Naive thymus-derived CD8-positive, alpha-beta T cell (primary cell): ENCODE results near the gene TMED8. TPM values are rescaled to one million over a fixed set of nuclear protein-coding genes. Genes with fewer than 3 reads are reported as not detected.

Source experiments
- ATAC-seq, 2 donors: fragments of 150-1000 bp; cut with Tn5 transposase in 1 of 2; sonication (Bioruptor Pico), chemical (Tn5 transposase) in 1 of 2; 1 replicate in 1 of 2; 2 replicates in 1 of 2; pipeline ENCODE4 v1.10.0; 2021; ENCODE audit warnings: mild to moderate bottlenecking in 2 of 2, moderate library complexity in 2 of 2
- POLR2A ChIA-PET: fragments of 350-600 bp; sonication (Branson Sonifier 250); formaldehyde crosslinking; loops from one replicate; lab custom pipeline; 2021; ENCODE audit warnings: antibody characterized with exemption; lab: Charles Lee
- DNase-seq, 10 donors: peaks; one replicate each; pipeline versions ENCODE4 v3.0.0 to v3.0.0-alpha.2; 2020 to 2022
- H3K27ac Mint-ChIP-seq, 10 donors: one replicate each; pipeline ENCODE4 v1.8.0; 2020 to 2022; ENCODE audit warnings: mild to moderate bottlenecking in 10 of 10, mixed read lengths in 10 of 10, moderate library complexity in 4 of 10, inconsistent platforms in 1 of 10
- H3K27me3 Mint-ChIP-seq, 5 donors: one replicate each; pipeline ENCODE4 v1.8.0; 2021 to 2022; ENCODE audit warnings: mixed read lengths in 5 of 5
- H3K36me3 Mint-ChIP-seq, 3 donors: one replicate each; pipeline ENCODE4 v1.8.0; 2020 to 2022; ENCODE audit warnings: mixed read lengths in 3 of 3, mild to moderate bottlenecking in 2 of 3, inconsistent platforms in 1 of 3
- H3K4me1 Mint-ChIP-seq, 4 donors: one replicate each; pipeline ENCODE4 v1.8.0; 2021 to 2022; ENCODE audit warnings: mixed read lengths in 4 of 4
- H3K4me3 Mint-ChIP-seq, 10 donors: one replicate each; pipeline ENCODE4 v1.8.0; 2020 to 2022; ENCODE audit warnings: mild to moderate bottlenecking in 10 of 10, mixed read lengths in 10 of 10, moderate library complexity in 6 of 10, inconsistent platforms in 1 of 10
- H3K9me3 Mint-ChIP-seq, 9 donors: one replicate each; pipeline ENCODE4 v1.8.0; 2020 to 2022; ENCODE audit warnings: mixed read lengths in 9 of 9, mild to moderate bottlenecking in 3 of 9, inconsistent platforms in 1 of 9, moderate library complexity in 1 of 9
- polyA plus RNA-seq, 3 donors: library from polyadenylated mRNA; unstranded; fragments of 300-500 nt; fragmentation: Illumina TruSeq; gene quantifications; one replicate each; pipeline ENCODE4 v1.2.3, GENCODE V29; 2021
- total RNA-seq, 8 experiments: library from RNA in 2 of 8; stranded (reverse) in 2 of 8; gene quantifications; one replicate each; pipeline ENCODE4 v1.2.3 and lab custom pipeline; 2021 to 2026

Gene TMED8
- total and polyA plus RNA-seq, 5 experiments from 2014 or later, result 1.8 to 8.0 (median 3.0) TPM

- no peaks in the 10 kb centered on the region for H3K27me3 Mint-ChIP-seq
- no peaks in the 10 kb centered on the region for H3K36me3 Mint-ChIP-seq
- no peaks in the 10 kb centered on the region for H3K9me3 Mint-ChIP-seq
- no peak overlapping the region for H3K27ac Mint-ChIP-seq
- no peak for ATAC-seq
- H3K4me1 Mint-ChIP-seq, result peaks cover 6 to 15% (median 11%) of the 10 kb centered on the region in 4 donors
- no peak overlapping the region for H3K4me3 Mint-ChIP-seq
- DNase-seq, result no peak
- POLR2A ChIA-PET, result no interaction called here
Measured at GRCh38 chr14:77316872-77317301, 60.0 kb downstream of the TMED8 start.

- no peak overlapping the region for H3K4me3 Mint-ChIP-seq
- no peaks in the 10 kb centered on the region for H3K9me3 Mint-ChIP-seq
- DNase-seq (no peak), ATAC-seq (no peak)
- H3K4me1 Mint-ChIP-seq, result peaks cover 5 to 12% (median 8%) of the 10 kb centered on the region in 4 donors
- H3K27ac Mint-ChIP-seq, result no peak overlapping the region
- no peaks in the 10 kb centered on the region for H3K36me3 Mint-ChIP-seq
- POLR2A ChIA-PET, result interaction anchor here (0.9 to 1.0 kb wide), 2 partner anchors 61 to 444 kb away, joined by 3 read pairs; partner anchors contain the start of genes SAMD15 and TMED8
- H3K27me3 Mint-ChIP-seq, result no peaks in the 10 kb centered on the region
Measured at GRCh38 chr14:77316195-77316505, 60.7 kb downstream of the TMED8 start.

- H3K4me1 Mint-ChIP-seq, result peaks cover under 1 to 8% (median 3%) of the 10 kb centered on the region in 4 donors
- ATAC-seq, result no peak
- POLR2A ChIA-PET, result no interaction called here
- no peaks in the 10 kb centered on the region for H3K9me3 Mint-ChIP-seq
- no peak overlapping the region for H3K27ac Mint-ChIP-seq
- H3K4me3 Mint-ChIP-seq, result no peak overlapping the region
- DNase-seq, result no peak
- no peaks in the 10 kb centered on the region for H3K36me3 Mint-ChIP-seq
- no peaks in the 10 kb centered on the region for H3K27me3 Mint-ChIP-seq
Measured at GRCh38 chr14:77314539-77315457, 62.1 kb downstream of the TMED8 start.

GRCh38 chr14:77314043-77314442 lies 62.9 kb downstream of the TMED8 start:
- Mint-ChIP-seq H3K27ac (no peak overlapping the region), H3K4me1 (peaks cover 0 to 5% (median 3%) of the 10 kb centered on the region in 4 donors), H3K36me3 (no peaks in the 10 kb centered on the region), H3K27me3 (no peaks in the 10 kb centered on the region), H3K4me3 (no peak overlapping the region), H3K9me3 (no peaks in the 10 kb centered on the region)
- POLR2A ChIA-PET, result no interaction called here
- no peak for DNase-seq
- no peak for ATAC-seq

GRCh38 chr14:77313371-77313770 lies 63.5 kb downstream of the TMED8 start:
- Mint-ChIP-seq H3K9me3 (no peaks in the 10 kb centered on the region), H3K4me3 (no peak overlapping the region), H3K4me1 (peaks cover 0 to 10% (median 3%) of the 10 kb centered on the region in 4 donors), H3K36me3 (peaks cover 0 to 1% (median 0%) of the 10 kb centered on the region in 3 donors), H3K27me3 (no peaks in the 10 kb centered on the region), H3K27ac (no peak overlapping the region)
- DNase-seq (no peak), ATAC-seq (no peak)
- POLR2A ChIA-PET, result no interaction called here

- POLR2A ChIA-PET, result no interaction called here
- no peak for DNase-seq
- no peak for ATAC-seq
- Mint-ChIP-seq H3K27me3 (no peaks in the 10 kb centered on the region), H3K4me1 (peaks cover 0 to 10% (median 3%) of the 10 kb centered on the region in 4 donors), H3K36me3 (peaks cover 0 to 2% (median 0%) of the 10 kb centered on the region in 3 donors), H3K4me3 (no peak overlapping the region), H3K27ac (no peak overlapping the region), H3K9me3 (no peaks in the 10 kb centered on the region)
Measured at GRCh38 chr14:77311217-77311616, 65.7 kb downstream of the TMED8 start.

- POLR2A ChIA-PET, result no interaction called here
- no peaks in the 10 kb centered on the region for H3K27me3 Mint-ChIP-seq
- no peak for ATAC-seq
- H3K36me3 Mint-ChIP-seq, result peaks cover 0 to 4% (median 3%) of the 10 kb centered on the region in 3 donors
- no peak overlapping the region for H3K4me3 Mint-ChIP-seq
- peaks cover 0 to 10% (median under 1%) of the 10 kb centered on the region in 4 donors for H3K4me1 Mint-ChIP-seq
- DNase-seq, result no peak
- H3K9me3 Mint-ChIP-seq, result no peaks in the 10 kb centered on the region
- no peak overlapping the region for H3K27ac Mint-ChIP-seq
Measured at GRCh38 chr14:77310026-77310425, 66.9 kb downstream of the TMED8 start.

- POLR2A ChIA-PET, result no interaction called here
Measured at GRCh38 chr14:77309131-77309530, 67.8 kb downstream of the TMED8 start.

GRCh38 chr14:77306851-77307496 lies 69.9 kb downstream of the TMED8 start:
- DNase-seq, result no peak
- ATAC-seq, result no peak
- H3K27me3 Mint-ChIP-seq, result no peaks in the 10 kb centered on the region
- H3K36me3 Mint-ChIP-seq, result peaks cover 0 to 6% (median 3%) of the 10 kb centered on the region in 3 donors
- POLR2A ChIA-PET, result no interaction called here
- no peak overlapping the region for H3K27ac Mint-ChIP-seq
- no peaks in the 10 kb centered on the region for H3K9me3 Mint-ChIP-seq
- peaks cover 0 to 23% (median 0%) of the 10 kb centered on the region in 4 donors for H3K4me1 Mint-ChIP-seq
- no peak overlapping the region for H3K4me3 Mint-ChIP-seq

More at GRCh38 chr14:77309131-77309530, 67.8 kb downstream of the TMED8 start:
- Mint-ChIP-seq H3K36me3 (peaks cover 0 to 4% (median 3%) of the 10 kb centered on the region in 3 donors), H3K4me1 (peaks cover 0 to 10% (median 0%) of the 10 kb centered on the region in 4 donors), H3K9me3 (no peaks in the 10 kb centered on the region), H3K4me3 (no peak overlapping the region), H3K27ac (peak overlapping the region in 2 of 10 donors; percentile 1 to 51), H3K27me3 (no peaks in the 10 kb centered on the region)
- no peak for DNase-seq
- no peak for ATAC-seq

GRCh38 chr14:77306416-77306815 lies 70.5 kb downstream of the TMED8 start:
- Mint-ChIP-seq H3K4me1 (peaks cover 0 to 23% (median 0%) of the 10 kb centered on the region in 4 donors), H3K36me3 (peaks cover 0 to 6% (median 3%) of the 10 kb centered on the region in 3 donors), H3K27ac (no peak overlapping the region), H3K9me3 (no peaks in the 10 kb centered on the region), H3K27me3 (no peaks in the 10 kb centered on the region), H3K4me3 (no peak overlapping the region)
- POLR2A ChIA-PET, result no interaction called here
- ATAC-seq, result no peak
- DNase-seq, result no peak

GRCh38 chr14:77305696-77306095 lies 71.2 kb downstream of the TMED8 start:
- Mint-ChIP-seq H3K36me3 (peaks cover 0 to 6% (median 3%) of the 10 kb centered on the region in 3 donors), H3K9me3 (no peaks in the 10 kb centered on the region), H3K4me3 (no peak overlapping the region), H3K4me1 (peaks cover 0 to 23% (median 0%) of the 10 kb centered on the region in 4 donors), H3K27me3 (no peaks in the 10 kb centered on the region), H3K27ac (no peak overlapping the region)
- POLR2A ChIA-PET, result no interaction called here
- no peak for DNase-seq
- no peak for ATAC-seq

- ATAC-seq, result no peak
- peaks cover 0 to 6% (median 3%) of the 10 kb centered on the region in 3 donors for H3K36me3 Mint-ChIP-seq
- DNase-seq, result no peak
- H3K9me3 Mint-ChIP-seq, result no peaks in the 10 kb centered on the region
- H3K4me1 Mint-ChIP-seq, result peaks cover 0 to 15% (median 0%) of the 10 kb centered on the region in 4 donors
- H3K27me3 Mint-ChIP-seq, result no peaks in the 10 kb centered on the region
- POLR2A ChIA-PET, result no interaction called here
- H3K27ac Mint-ChIP-seq, result peak overlapping the region in 2 of 10 donors; percentile 57 to 67
- H3K4me3 Mint-ChIP-seq, result peak overlapping the region in 1 of 10 donors; percentile 48
Measured at GRCh38 chr14:77303417-77304156, 73.3 kb downstream of the TMED8 start.
